ENCODE data around the gene CLDN14.

The CLDN14 gene, protein sequence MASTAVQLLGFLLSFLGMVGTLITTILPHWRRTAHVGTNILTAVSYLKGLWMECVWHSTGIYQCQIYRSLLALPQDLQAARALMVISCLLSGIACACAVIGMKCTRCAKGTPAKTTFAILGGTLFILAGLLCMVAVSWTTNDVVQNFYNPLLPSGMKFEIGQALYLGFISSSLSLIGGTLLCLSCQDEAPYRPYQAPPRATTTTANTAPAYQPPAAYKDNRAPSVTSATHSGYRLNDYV

DNA sequence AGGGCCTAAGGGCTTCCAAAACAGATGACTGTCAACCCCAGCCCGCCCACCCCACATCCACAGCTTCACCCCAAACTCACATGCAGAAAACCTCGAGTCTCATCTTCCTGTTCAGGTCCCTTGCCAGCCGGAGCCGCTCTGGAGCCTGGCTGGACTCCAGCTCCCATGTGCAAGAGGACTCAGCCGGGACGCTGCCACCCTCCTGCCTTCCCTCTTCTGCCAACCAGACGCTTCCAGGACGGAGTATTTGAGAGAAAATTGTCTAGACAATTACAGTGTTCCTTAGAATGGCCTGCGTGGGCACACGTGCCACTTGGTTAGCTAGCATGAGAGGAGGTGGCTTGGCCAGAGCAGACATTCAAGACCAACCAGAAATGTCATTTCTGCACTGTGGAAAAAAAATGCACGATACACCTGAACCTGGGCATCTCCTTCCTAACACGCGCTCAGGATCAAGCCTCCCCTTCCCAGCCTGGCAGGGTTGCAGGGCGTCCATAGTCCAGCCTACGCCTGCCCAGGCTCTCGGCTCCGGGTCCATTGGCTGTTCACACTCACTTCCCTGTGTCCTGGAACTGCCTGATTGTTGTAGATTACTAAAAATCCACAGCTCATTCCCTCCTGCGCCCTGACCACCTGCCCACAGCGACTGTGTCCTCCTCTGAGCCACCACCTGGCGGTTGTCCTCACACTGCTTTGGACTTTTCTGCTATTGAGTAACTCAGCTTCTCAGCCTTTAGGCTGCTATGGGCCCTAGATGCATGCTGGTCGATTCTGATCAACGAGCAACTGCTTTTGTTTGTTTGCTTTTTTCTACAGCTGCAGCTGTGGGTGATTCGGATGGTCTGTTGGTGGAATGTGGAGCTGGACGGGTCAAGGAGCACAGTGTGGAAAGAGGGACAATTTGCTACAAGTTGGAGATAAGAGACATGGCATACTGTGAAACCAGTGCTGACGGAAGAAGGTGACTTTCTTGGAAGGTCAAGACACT lies at the start of gene CLDN14:
TSS of gene CLDN14 (minus strand) at position 708 of the 988 bp plus-strand sequence. CDS start 18,427 bp downstream, outside the sequence.
- no peak for DNase-seq (ENCODE audit: low read depth)
- H3K4me3 ChIP-seq (ENCODE audit: low read depth, low read length) = no peak within 1 kb of the TSS

DNA sequence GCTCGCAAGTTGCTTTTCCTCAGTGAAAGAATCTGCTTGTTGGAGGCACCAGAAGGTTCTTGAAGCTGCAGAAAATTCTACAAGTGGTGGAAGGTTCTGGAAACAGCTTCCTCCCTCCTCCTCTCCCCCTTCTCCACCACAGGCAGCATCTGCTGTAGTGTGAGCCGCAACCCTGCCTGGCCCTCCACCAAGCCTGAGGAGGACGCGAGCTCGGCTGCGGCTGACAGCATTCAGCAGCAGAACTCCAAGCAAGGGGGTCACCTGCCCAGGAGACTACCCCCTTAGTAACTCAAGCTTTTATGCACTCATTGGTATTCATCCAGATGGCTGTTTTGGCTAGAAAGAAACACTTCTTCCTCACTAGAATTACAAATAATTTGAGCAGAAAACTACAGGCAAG lies 48.8 kb upstream of the CLDN14 start:
- no peak for DNase-seq (ENCODE audit: low read depth)
- H3K4me3 ChIP-seq (ENCODE audit: low read depth, low read length) = no peak overlapping the region

DNA sequence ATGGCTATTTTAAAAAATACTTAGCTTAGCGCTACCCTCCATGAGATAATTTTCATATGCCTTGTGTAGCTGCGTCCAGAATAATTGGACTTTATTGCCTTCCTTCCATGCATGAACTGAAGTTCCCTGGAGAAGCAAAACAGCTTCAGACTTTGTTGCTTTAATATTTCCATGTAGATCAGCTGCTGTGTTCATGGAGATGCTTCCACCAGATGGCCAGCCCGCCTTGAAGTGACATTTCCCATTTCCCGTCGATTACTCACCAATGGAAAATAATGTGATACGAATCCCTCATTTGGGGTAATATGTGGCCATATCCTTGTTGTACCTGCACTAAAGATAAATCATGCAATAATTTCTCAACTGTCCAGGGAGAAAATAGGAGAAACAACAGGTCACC lies 47.4 kb upstream of the CLDN14 start:
- no peak for DNase-seq (ENCODE audit: low read depth)
- H3K4me3 ChIP-seq (ENCODE audit: low read depth, low read length) = no peak overlapping the region

DNA sequence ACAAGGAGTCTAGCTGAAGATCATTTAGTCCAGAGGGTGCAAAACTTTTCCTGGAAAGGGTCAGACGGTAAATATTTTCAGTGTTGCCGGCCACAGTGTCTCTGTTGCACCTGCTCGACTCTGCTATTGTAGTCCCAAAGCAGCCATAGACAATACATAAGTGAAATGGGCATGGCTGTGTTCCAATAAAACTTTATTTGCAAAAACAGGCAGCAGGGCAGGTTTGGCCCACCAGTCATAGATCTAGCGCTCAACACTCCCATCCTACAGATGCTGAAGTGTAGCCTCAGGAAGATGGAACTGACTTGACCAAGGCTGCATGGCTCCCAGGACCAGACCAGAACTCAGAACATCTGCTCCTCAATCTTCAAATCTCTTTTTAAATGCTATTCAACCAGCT lies 46.2 kb upstream of the CLDN14 start:
- DNase-seq (ENCODE audit: low read depth) = no peak
- no peak overlapping the region for H3K4me3 ChIP-seq (ENCODE audit: low read depth, low read length)

DNA sequence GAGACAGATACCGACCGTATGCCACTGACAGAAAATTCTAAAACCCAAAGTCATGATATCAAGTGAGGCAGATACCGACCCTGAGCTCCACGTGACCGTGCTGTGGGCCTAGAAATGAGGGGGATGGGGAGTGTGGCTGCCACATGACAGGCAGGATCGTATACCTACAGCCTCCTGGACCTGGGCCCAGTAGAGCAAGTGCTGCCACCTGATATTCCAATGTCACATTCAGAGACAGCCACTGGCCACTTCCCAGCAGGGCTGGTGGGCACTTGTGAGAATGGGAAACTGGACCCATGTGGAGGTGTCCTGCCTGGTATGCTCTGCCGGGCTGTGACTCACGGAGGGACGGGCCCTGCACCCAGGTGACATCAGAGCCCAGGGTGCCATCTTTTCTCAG lies 44.6 kb upstream of the CLDN14 start:
- no peak overlapping the region for H3K4me3 ChIP-seq (ENCODE audit: low read depth, low read length)
- no peak for DNase-seq (ENCODE audit: low read depth)

DNA sequence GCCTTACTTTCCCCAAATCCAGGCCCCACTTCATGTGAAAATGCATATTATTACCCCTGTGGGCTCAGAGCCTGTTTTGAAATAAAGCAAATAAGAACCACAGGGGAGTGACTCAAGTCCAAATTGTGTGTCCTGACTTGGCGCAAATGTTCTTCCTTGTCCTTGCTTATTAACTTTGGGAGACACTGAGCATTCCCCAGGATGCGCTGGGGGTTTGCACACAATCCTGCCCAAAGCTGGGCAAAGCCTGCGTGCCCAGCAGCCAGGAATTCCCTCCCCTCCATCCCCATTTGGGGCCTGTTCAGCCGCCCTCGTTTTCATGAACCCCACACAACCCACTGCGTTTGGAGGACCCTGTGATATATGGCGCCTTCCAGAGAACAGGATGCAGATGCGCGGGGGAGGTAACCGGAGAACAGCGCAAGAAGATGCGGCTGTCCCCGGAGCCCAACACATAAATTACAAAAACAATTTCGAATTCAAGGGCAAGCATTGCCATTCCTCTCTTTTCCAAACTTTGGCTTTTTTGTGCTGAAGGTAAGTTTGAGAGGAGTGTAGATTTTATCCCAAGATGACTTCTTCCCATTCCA lies 42.4 kb upstream of the CLDN14 start:
- no peak overlapping the region for H3K4me3 ChIP-seq (ENCODE audit: low read depth, low read length)
- DNase-seq (ENCODE audit: low read depth) = no peak

DNA sequence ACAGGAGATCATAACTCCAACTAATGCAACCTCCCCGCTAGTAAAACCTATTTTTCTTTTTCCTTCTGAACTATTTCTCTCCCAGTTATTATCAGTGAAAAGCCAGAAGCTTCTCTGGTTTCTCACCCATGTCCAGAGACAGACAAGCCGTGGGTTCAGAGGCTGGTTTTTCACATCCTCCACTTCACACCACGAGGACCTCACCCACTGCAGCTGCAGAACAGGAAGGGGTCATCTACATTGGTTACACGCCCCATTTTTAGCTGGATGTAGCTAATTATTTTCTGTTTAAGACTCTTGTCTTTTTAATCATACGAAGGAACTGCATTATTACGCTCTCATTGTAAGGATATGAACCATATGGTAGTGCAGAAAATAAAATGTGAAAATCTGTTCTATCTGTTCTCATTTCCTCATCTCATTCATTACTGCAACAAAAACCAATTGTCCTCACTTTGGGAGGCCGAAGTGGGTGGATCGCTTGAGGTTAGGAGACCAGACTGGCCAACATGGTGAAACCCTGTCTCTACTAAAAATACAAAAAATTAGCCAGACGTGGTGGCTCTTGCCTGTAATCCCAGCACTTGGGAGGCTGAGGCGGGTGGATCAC lies 39.1 kb upstream of the CLDN14 start:
- H3K4me3 ChIP-seq (ENCODE audit: low read depth, low read length) = no peak overlapping the region
- DNase-seq (ENCODE audit: low read depth) = no peak

DNA sequence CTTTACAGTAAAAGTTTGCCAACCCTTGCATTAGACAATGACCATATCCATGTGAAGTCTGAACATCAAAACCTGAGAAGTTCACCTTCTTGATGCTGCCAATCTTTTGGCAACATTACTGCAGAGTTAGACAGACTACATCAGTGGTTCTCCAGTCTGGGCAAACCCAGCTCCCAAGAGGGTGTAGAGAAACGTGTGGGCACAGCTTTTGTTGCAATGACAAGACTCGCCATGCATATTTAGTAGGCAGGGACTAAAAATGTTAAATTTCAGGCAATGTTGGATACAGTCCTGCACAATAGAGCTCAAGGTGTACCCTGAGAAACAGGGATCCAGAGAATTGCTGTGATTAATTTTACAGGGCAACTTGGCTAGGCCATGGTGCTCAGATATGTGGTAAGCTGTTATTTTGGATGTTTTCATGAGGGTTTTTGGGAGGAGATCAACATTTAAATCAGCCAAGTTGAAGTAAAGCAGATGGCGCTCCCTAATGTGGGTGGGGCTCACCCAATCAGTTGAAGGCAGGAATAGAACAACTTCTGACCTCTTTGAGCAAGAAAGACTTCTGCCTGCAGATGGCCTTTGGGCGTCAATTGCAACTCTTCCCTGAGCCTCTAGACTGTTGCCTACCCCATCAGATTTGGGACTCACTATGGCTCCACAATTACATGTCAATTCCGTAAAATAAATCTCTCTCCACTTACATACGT lies 37.6 kb upstream of the CLDN14 start:
- no peak overlapping the region for H3K4me3 ChIP-seq (ENCODE audit: low read depth, low read length)
- DNase-seq (ENCODE audit: low read depth) = no peak

DNA sequence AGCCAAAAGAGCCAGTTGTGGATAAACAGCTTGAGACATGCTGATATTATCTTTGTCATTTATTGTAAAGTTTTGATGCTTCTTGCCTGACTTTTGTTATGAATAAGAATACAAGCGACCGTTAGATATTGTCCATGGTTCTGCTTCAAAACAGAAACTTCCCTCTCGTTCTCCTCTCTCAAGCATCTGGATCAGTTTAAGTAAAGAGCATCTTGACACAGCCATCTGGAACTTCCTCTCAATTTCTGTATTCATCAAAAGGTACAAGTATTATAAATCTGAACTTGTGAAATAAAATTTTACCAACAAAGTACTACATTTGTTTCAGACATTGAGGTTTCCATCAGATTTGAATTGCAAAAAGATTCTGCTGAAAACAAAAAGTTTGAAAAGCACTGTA lies 36.4 kb upstream of the CLDN14 start:
- DNase-seq (ENCODE audit: low read depth) = no peak
- H3K4me3 ChIP-seq (ENCODE audit: low read depth, low read length) = no peak overlapping the region

DNA sequence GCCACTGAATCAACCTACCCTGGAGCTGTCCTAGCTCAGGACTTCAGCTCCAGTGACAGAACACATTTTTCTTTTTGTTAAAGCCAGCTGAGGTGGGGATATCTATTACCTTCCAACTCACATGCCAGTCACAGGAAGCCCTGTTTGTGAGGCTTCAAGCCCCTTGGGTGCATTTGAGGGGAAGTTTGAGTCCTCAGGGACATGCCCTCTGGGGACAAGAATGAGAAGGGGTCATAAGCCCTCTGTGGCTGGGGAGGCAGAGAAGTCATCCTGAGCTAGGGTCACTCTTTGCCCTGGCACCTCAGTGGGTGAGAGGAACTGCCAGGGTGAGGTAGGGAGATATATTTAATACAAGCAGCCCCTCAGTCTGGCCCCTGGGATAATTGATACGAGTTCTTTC lies 33.5 kb upstream of the CLDN14 start:
- H3K4me3 ChIP-seq (ENCODE audit: low read depth, low read length) = no peak overlapping the region
- no peak for DNase-seq (ENCODE audit: low read depth)

DNA sequence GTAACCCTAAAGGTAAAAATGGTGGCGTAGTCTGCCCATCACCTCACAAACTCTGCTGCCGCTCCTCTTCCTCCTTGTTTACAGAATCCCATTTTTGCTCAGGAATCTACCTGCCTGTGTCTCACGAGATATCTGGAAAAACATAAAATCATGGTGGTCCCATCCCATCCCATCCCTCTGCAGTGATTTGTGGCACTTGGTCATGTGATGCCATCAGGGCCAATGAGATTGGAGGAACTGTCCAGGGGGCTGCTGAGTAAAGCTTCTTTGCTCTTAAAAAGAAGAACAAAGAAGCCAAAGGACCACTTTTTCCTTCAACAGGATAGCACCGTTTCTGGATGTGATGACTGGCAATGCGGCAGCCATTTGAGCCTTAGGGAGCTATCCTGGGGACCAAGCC lies 33.0 kb upstream of the CLDN14 start:
- DNase-seq (ENCODE audit: low read depth) = no peak
- no peak overlapping the region for H3K4me3 ChIP-seq (ENCODE audit: low read depth, low read length)

DNA sequence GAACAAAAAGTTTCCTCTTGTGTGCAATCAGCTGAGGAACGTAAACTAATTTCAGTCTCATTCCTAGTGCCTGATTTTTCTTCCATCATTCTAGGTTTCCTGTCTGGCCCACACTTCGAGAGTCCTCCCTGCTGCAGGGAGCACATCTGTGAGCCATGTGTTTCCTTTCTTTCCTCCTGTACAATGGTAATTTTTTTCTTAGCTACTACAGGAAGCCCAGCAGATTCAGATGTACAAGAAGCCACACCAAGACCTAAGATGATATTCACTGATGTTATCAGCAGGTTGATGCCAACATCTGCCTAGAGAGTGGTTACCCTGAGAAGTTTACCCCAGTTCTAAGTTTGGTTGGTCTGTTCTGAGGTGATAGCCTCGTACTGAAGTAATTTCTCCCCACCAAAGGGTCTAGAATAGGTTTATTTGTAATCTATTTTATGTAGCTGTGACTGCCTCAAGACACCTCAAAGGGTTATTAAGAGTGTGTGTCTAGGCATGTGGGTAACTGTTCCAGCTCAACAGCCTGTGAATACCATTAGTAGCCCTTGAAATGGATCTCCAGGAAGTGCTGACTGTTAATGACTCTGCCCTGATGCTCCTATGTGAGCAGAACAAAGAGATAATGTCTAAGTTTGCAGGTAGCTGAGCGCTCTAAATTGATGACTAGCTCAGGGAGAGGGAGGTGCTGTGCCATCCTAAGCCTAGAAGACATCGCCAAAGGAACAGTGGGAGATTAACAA lies 31.7 kb upstream of the CLDN14 start:
- DNase-seq (ENCODE audit: low read depth) = no peak
- H3K4me3 ChIP-seq (ENCODE audit: low read depth, low read length) = no peak overlapping the region

DNA sequence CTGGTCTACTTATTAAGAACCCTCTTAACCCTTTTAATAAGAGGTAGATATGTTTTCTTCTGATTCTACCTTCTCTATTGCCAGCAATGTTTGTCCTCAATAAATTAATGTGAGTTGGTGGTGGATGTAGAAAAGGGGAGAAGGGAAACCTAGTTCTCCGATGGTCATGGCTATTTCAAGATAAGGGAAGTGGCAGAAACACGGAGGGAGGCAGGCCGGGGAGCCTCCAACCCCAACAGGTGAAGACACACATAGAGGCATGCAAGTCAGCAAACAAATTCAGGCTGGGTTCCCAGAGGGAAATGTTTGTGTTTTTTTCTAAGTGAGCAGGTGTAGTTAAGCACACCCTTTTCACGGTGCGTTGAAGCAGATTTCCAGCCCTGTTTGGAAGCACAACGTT lies 31.0 kb upstream of the CLDN14 start:
- no peak for DNase-seq (ENCODE audit: low read depth)
- H3K4me3 ChIP-seq (ENCODE audit: low read depth, low read length) = no peak overlapping the region

DNA sequence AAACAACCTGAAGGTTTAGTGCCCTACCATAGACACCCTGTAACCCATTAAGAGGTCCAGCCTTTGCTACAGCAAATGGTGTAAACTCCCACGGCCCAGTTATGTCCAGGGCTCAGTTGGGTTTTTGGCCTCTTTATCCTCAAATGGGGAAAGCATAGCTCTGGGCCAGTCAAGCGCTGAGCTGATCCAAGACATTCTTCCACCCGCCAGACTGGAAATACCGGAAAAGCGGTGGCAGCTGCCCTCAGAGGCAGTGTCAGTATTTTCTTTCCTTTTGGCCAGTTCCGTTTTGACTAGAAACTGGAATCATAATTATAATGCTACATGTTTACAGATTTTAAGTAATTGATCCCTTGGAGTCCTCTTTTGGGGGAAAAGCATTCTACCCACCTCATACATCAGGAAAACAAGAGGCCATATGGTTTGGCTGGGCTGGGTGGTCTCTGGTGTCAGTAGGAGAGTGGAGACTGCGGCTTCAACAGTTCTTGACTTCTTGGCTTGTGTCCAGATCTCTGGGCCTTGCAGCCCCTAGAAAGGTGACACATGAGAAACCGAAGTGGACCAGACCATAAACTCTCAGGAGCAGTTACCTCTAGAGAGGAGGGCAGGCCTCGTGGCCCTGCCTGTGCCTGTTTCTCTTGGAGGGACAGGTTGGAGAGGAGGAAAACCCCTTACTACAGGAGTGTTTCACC lies 30.2 kb upstream of the CLDN14 start:
- DNase-seq (ENCODE audit: low read depth) = no peak
- H3K4me3 ChIP-seq (ENCODE audit: low read depth, low read length) = no peak overlapping the region

DNA sequence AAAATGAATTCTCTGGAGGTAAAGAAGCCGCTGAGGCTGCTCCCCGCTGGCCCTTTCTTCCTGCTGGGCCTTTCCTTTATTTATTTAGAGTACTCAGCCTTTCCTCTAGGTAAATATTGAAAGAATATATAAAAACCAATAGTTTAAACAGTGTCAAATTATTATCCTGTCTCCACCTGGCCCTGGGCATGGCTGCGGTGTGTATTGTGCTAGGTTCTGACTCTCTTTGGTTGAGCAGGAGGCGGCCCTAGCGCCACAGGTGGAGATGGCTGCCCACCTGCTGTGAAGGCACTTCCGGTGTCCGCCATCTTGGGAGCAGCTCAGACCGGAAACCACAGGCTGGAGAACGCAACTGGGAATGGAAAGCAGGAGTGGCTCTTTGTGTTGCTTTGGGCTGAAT lies 29.0 kb upstream of the CLDN14 start:
- H3K4me3 ChIP-seq (ENCODE audit: low read depth, low read length) = no peak overlapping the region
- no peak for DNase-seq (ENCODE audit: low read depth)

DNA sequence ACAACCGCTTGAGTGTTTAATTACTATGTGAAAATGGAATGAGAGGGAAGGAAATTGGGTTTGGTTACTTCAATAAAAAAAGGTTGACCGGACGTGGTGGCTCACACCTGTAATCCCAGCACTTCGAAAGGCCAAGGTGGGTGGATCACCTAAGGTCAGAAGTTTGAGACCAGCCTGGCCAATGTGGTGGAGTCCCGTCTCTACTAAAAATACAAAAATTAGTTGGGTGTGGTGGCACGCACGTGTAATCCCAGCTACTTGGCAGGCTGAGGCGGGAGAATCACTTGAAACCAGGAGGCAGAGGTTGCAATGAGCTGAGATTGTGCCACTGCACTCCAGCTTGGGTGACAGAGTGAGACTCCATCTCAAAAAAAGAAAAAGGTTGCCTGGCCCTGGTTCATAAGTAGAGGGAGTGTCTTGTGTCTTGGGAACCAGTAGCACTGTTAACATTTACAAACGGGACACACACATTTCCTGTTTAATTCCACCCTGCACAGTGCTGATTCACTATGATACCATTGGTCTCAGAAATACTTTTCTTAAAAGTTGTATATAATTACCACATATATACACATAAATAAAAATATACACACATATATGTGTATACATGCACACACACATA lies 27.6 kb upstream of the CLDN14 start:
- no peak for DNase-seq (ENCODE audit: low read depth)
- H3K4me3 ChIP-seq (ENCODE audit: low read depth, low read length) = no peak overlapping the region

DNA sequence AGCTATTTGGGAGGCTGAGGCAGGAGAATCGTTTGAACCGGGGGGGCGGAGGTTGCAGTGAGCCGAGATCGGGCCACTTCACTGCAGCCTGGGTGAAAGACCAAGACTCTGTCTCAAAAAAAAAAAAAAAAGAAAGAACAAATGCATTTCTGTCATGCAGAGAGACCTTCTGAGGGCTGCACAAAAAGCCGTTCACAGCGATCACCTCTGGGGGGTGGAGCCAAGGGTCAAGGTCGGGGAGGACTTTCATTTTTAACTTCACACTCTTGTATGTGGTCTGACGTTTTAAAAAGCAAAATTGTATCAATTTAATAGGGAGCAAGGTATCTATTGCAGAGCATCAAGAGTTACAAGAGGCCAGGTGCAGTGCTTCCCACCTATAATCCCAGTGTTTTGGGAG lies 26.6 kb upstream of the CLDN14 start:
- no peak for DNase-seq (ENCODE audit: low read depth)
- no peak overlapping the region for H3K4me3 ChIP-seq (ENCODE audit: low read depth, low read length)

All from skeletal muscle cell (primary cell).